Kidney (tissue), 14 donors: ENCODE results near the gene CETP. TPM values are rescaled to one million over a fixed set of nuclear protein-coding genes. Genes with fewer than 3 reads are reported as not detected.

Experiments
- DNase-seq, 5 donors: peaks; one replicate each; pipeline ENCODE4 v3.0.0-alpha.2; 2013 to 2020
- FAIRE-seq: peaks from 2 replicates; lab custom pipeline; 2012; peaks lifted over from hg19 to GRCh38; lab: Jason Lieb, UNC
- H3K27ac ChIP-seq, 2 donors: one replicate each; pipeline ENCODE4 v1.7.0; 2013; ENCODE audit warnings: low read depth in 2 of 2, low read length in 2 of 2, inconsistent platforms in 1 of 2
- H3K27me3 ChIP-seq: one replicate; pipeline ENCODE4 v1.7.1; 2013; ENCODE audit warnings: low read length, inconsistent platforms; ENCODE audit not compliant: control insufficient read depth, insufficient read depth
- H3K36me3 ChIP-seq, 3 donors: one replicate each; pipeline versions ENCODE4 v1.7.0 to v1.7.1; 2013; ENCODE audit warnings: low read length in 3 of 3, control low read depth in 1 of 3, inconsistent platforms in 1 of 3; ENCODE audit not compliant: insufficient read depth in 3 of 3, control insufficient read depth in 2 of 3
- H3K4me1 ChIP-seq, 3 donors: one replicate each; pipeline versions ENCODE4 v1.7.0 to v1.7.1; 2013; ENCODE audit warnings: low read length in 3 of 3, inconsistent platforms in 1 of 3, low read depth in 1 of 3; ENCODE audit not compliant: control insufficient read depth in 2 of 3, insufficient read depth in 2 of 3
- H3K4me3 ChIP-seq, 3 donors: one replicate each; pipeline versions ENCODE4 v1.7.0 to v1.8.1; 2013; ENCODE audit warnings: low read length in 3 of 3, control low read depth in 1 of 3, inconsistent platforms in 1 of 3
- H3K9ac ChIP-seq, 3 donors: one replicate each; pipeline versions ENCODE4 v1.7.0 to v1.7.1; 2013; ENCODE audit warnings: low read length in 3 of 3, control low read depth in 1 of 3, inconsistent platforms in 1 of 3
- H3K9me3 ChIP-seq, 3 donors: one replicate each; pipeline versions ENCODE4 v1.7.0 to v1.7.1; 2013; ENCODE audit warnings: low read length in 3 of 3, control low read depth in 1 of 3, inconsistent platforms in 1 of 3; ENCODE audit not compliant: control insufficient read depth in 2 of 3, insufficient read depth in 1 of 3
- intact Hi-C: fragments of 100-400 bp; cut with DNase I; formaldehyde crosslinking; loops from one replicate; pipeline ENCODE4 v1.11.1; 2022
- polyA plus RNA-seq: library from polyadenylated mRNA; stranded (reverse); fragments of 350-450 nt; fragmentation: Illumina TruSeq; extraction: RNeasy Lipid Tissue Mini Kit (QIAGEN cat#74804); gene quantifications from one replicate; pipeline ENCODE4 v1.2.3, GENCODE V29; 2014; ENCODE audit warnings: low read depth, low replicate concordance; ENCODE audit not compliant: insufficient read depth
- total RNA-seq: library from RNA; stranded (reverse); fragmentation: NEBNext Ultra II Directional; extraction: Animal tissue kit (Norgen Biotek cat#: 25700); gene quantifications from one replicate; pipeline ENCODE4 v1.2.1, GENCODE V29; 2021
- TF ChIP-seq, protein P1 (sequence below): IDR thresholded peaks from 3 replicates; pipeline ENCODE4 v1.5.1; 2012; ENCODE audit warnings: mild to moderate bottlenecking, moderate library complexity, borderline replicate concordance; ENCODE audit not compliant: insufficient read depth; ENCODE audit errors: extremely low read depth
- donor health status: control.
- donor health status: control.
- donor health status: control.
- donor health status: control.
- donor health status: control.
- donor health status: DM: yes; HTN: yes; CAD: no.
- donor health status: Normal renal cell carcinoma (clear cell type).

CETP gene
- total and polyA plus RNA-seq, 2 donors from 2014 or later, result 1.3 to 2.1 TPM

DNA sequence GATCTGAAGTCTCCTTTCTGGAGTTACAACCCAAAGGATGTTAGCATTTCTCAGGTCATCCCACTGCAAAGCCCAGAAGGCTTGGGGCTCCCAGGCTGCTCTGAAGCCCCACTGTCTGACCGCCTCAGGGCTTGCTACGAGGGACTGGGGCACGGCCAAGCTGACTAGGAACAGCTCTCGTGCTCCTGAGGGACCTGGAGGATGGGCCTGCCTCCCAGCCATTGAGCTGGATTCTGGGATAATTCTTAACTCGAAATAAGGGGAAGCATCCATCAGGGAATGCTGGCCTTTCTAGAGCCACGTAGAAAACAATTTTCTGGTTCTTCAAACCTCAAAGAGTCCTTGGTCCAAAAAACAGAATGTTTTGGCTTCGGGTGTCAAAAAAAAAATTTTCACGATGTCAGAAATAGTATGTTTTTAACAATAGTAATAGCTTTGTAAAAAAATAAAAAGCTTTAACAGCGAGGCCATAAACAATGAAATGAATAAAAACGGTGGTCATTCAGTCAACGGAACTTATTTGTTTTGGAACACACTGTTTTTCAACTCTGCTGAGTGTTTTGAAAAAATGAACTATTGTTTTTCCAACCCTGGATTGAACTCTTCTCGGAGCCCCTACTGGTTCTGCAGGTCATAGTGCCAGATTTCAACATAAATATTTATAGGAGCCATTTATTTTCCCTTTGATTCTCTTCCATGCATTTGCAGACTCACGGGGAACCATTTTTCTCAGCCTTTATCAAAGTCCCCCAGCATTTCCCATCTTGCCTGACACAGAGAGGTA, 46.2 kb upstream of the CETP start:
- no peaks in the 10 kb centered on the region for H3K36me3 ChIP-seq
- FAIRE-seq (peak; percentile 27), DNase-seq (peak in 4 of 5 donors; percentile 35 to 93 (median 81))
- intact Hi-C loops, result no loop called here
- H3K4me3 ChIP-seq, result no peak overlapping the region
- TF ChIP-seq, protein P1, sequence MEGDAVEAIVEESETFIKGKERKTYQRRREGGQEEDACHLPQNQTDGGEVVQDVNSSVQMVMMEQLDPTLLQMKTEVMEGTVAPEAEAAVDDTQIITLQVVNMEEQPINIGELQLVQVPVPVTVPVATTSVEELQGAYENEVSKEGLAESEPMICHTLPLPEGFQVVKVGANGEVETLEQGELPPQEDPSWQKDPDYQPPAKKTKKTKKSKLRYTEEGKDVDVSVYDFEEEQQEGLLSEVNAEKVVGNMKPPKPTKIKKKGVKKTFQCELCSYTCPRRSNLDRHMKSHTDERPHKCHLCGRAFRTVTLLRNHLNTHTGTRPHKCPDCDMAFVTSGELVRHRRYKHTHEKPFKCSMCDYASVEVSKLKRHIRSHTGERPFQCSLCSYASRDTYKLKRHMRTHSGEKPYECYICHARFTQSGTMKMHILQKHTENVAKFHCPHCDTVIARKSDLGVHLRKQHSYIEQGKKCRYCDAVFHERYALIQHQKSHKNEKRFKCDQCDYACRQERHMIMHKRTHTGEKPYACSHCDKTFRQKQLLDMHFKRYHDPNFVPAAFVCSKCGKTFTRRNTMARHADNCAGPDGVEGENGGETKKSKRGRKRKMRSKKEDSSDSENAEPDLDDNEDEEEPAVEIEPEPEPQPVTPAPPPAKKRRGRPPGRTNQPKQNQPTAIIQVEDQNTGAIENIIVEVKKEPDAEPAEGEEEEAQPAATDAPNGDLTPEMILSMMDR, result no peak
- H3K9ac ChIP-seq, result no peak overlapping the region
- H3K27me3 ChIP-seq, result no peaks in the 10 kb centered on the region
- H3K27ac ChIP-seq, result peak overlapping the region; percentile 20 to 61
- peaks cover 0 to 22% (median 12%) of the 10 kb centered on the region in 3 donors for H3K4me1 ChIP-seq
- H3K9me3 ChIP-seq, result no peaks in the 10 kb centered on the region

GRCh38 chr16:56916571-56917403, 45.0 kb upstream of the CETP start:
- H3K4me3 ChIP-seq, result no peak overlapping the region
- peak in 1 of 5 donors; percentile 41 for DNase-seq
- H3K27ac ChIP-seq, result peak overlapping the region; percentile 38 to 78
- no peaks in the 10 kb centered on the region for H3K9me3 ChIP-seq
- intact Hi-C loops, result no loop called here
- TF ChIP-seq, protein P1, result no peak
- H3K9ac ChIP-seq, result no peak overlapping the region
- no peaks in the 10 kb centered on the region for H3K36me3 ChIP-seq
- no peaks in the 10 kb centered on the region for H3K27me3 ChIP-seq
- peaks cover 0 to 19% (median 12%) of the 10 kb centered on the region in 3 donors for H3K4me1 ChIP-seq
- no peak for FAIRE-seq

GRCh38 chr16:56918467-56919012, 43.2 kb upstream of the CETP start:
- Histone ChIP-seq H3K36me3 (no peaks in the 10 kb centered on the region), H3K9ac (no peak overlapping the region), H3K4me3 (no peak overlapping the region), H3K27me3 (no peaks in the 10 kb centered on the region), H3K4me1 (peaks cover 0 to 11% (median 10%) of the 10 kb centered on the region in 3 donors), H3K27ac (no peak overlapping the region), H3K9me3 (no peaks in the 10 kb centered on the region)
- TF ChIP-seq, protein P1, result no peak
- FAIRE-seq (no peak), DNase-seq (no peak)
- intact Hi-C loops, result no loop called here
